ENCODE data around the gene LPGAT1.

GRCh38 chr1:211734791-211735190 is 95.8 kb downstream of the LPGAT1 start:
- TF ChIP-seq CTCF (IDR thresholded peaks at IDR 0.05) (no peak), POLR2A (IDR thresholded peaks at IDR 0.05) (no peak)
